AG10803 (cell line): ENCODE results near the gene CSNK2A2.
A peak's percentile ranks its signal among the peaks of the same experiment; 100 is the strongest.

Experiments used
- DNase-seq: peaks from one replicate; pipeline ENCODE4 v3.0.0; 2010; ENCODE audit warnings: low read depth
- H3K4me3 ChIP-seq: 2 replicates; pipeline ENCODE4 v1.5.1; 2011; ENCODE audit warnings: mild to moderate bottlenecking, low read length, control low read depth
- CTCF ChIP-seq: conservative IDR thresholded peaks from 2 replicates; pipeline ENCODE4 v1.5.1; 2011; ENCODE audit warnings: mild to moderate bottlenecking, low read length, control low read depth, inconsistent platforms

Gene CSNK2A2

GRCh38 chr16:58226790-58227189 is 28.9 kb upstream of the CSNK2A2 start:
- no peak overlapping the region for H3K4me3 ChIP-seq
- DNase-seq, result no peak

GRCh38 chr16:58225965-58226602 is 28.2 kb upstream of the CSNK2A2 start:
- DNase-seq, result no peak
- no peak overlapping the region for H3K4me3 ChIP-seq
- no peak for TF ChIP-seq CTCF

More at GRCh38 chr16:58226790-58227189, 28.9 kb upstream of the CSNK2A2 start:
- TF ChIP-seq CTCF, result no peak

GRCh38 chr16:58222532-58223316 is 24.8 kb upstream of the CSNK2A2 start:
- peak; percentile 18 for DNase-seq
- no peak overlapping the region for H3K4me3 ChIP-seq
- TF ChIP-seq CTCF, result no peak

- no peak for TF ChIP-seq CTCF
- no peak overlapping the region for H3K4me3 ChIP-seq
- DNase-seq, result no peak
These were observed 21.5 kb upstream of the CSNK2A2 start for GRCh38 chr16:58219432-58219831.

GRCh38 chr16:58218786-58219185 is 20.9 kb upstream of the CSNK2A2 start:
- no peak for TF ChIP-seq CTCF
- H3K4me3 ChIP-seq, result no peak overlapping the region
- DNase-seq, result no peak

- no peak for DNase-seq
- no peak for TF ChIP-seq CTCF
These were observed 19.5 kb upstream of the CSNK2A2 start for GRCh38 chr16:58217311-58217925.

More at GRCh38 chr16:58217311-58217925, 19.5 kb upstream of the CSNK2A2 start:
- no peak overlapping the region for H3K4me3 ChIP-seq
